ENCODE results near the gene KCND2. TPM values are rescaled to one million over a fixed set of nuclear protein-coding genes. Genes with fewer than 3 reads are reported as not detected.
A peak's percentile ranks its signal among the peaks of the same experiment; 100 is the strongest.

KCND2 gene
- total RNA-seq, 1 donor from 2014 or later = 2.9 TPM

- H3K79me2 ChIP-seq (ENCODE audit: low read depth) = no peaks in the 10 kb centered on the region
- DNase-seq (ENCODE audit: low spot score) = no peak
- H3K4me2 ChIP-seq = no peak overlapping the region
- Mint-ChIP-seq H3K27ac (no peak overlapping the region), H3K4me3 (no peak overlapping the region), H3K4me1 (no peaks in the 10 kb centered on the region), H3K27me3 (ENCODE audit: insufficient read depth, low read depth) (no peaks in the 10 kb centered on the region), H3K9me3 (no peaks in the 10 kb centered on the region), H3K36me3 (no peaks in the 10 kb centered on the region)
- no peaks in the 10 kb centered on the region for H4K20me1 ChIP-seq (ENCODE audit: low read depth)
- no peak overlapping the region for H3K9ac ChIP-seq
- no peaks in the 10 kb centered on the region for H3F3A ChIP-seq (ENCODE audit: low read depth)
- H3K9me3 ChIP-seq (ENCODE audit: low read depth) = no peaks in the 10 kb centered on the region
- H3K27ac ChIP-seq = no peak overlapping the region
- H3K27me3 ChIP-seq = no peaks in the 10 kb centered on the region
- TF ChIP-seq CTCF (IDR thresholded peaks at IDR 0.05) (no peak), EZH2phosphoT487 (IDR thresholded peaks at IDR 0.05) (no peak), EZH2 (IDR thresholded peaks at IDR 0.05) (no peak)
- no peaks in the 10 kb centered on the region for H3K36me3 ChIP-seq
- H3K4me3 ChIP-seq = no peak overlapping the region
- no peak overlapping the region for H2AFZ ChIP-seq (replicated peaks)
- no peaks in the 10 kb centered on the region for H3K4me1 ChIP-seq
These were observed 122.6 kb downstream of the KCND2 start for GRCh38 chr7:120395526-120396019.

- H3K27ac Mint-ChIP-seq = no peak overlapping the region
- no peak overlapping the region for H3K4me3 ChIP-seq
- TF ChIP-seq CTCF (IDR thresholded peaks at IDR 0.05) (no peak), EZH2 (IDR thresholded peaks at IDR 0.05) (no peak), EZH2phosphoT487 (IDR thresholded peaks at IDR 0.05) (no peak)
These were observed 125.5 kb downstream of the KCND2 start for GRCh38 chr7:120398284-120399000.

GRCh38 chr7:120400806-120401455, 128.0 kb downstream of the KCND2 start:
- Histone ChIP-seq H3K27ac (no peak overlapping the region), H3K9me3 (ENCODE audit: low read depth) (no peaks in the 10 kb centered on the region), H2AFZ (replicated peaks) (peak overlapping the region; percentile 77), H3K4me3 (no peak overlapping the region), H3K4me2 (no peak overlapping the region), H4K20me1 (ENCODE audit: low read depth) (no peaks in the 10 kb centered on the region), H3K4me1 (peaks cover 24% of the 10 kb centered on the region), H3K27me3 (no peaks in the 10 kb centered on the region), H3F3A (ENCODE audit: low read depth) (no peaks in the 10 kb centered on the region), H3K36me3 (no peaks in the 10 kb centered on the region), H3K79me2 (ENCODE audit: low read depth) (no peaks in the 10 kb centered on the region), H3K9ac (no peak overlapping the region)
- DNase-seq (ENCODE audit: low spot score) = no peak
- no peaks in the 10 kb centered on the region for H3K36me3 Mint-ChIP-seq
- no peak for TF ChIP-seq CTCF (IDR thresholded peaks at IDR 0.05)
- TF ChIP-seq EZH2 (IDR thresholded peaks at IDR 0.05) = no peak
- TF ChIP-seq EZH2phosphoT487 (IDR thresholded peaks at IDR 0.05) = no peak
- no peaks in the 10 kb centered on the region for H3K9me3 Mint-ChIP-seq
- H3K27me3 Mint-ChIP-seq (ENCODE audit: insufficient read depth, low read depth) = no peaks in the 10 kb centered on the region
- no peak overlapping the region for H3K4me3 Mint-ChIP-seq
- H3K4me1 Mint-ChIP-seq = no peaks in the 10 kb centered on the region
- no peak overlapping the region for H3K27ac Mint-ChIP-seq

More at GRCh38 chr7:120398284-120399000, 125.5 kb downstream of the KCND2 start:
- no peaks in the 10 kb centered on the region for H3K36me3 Mint-ChIP-seq
- Histone ChIP-seq H3K27ac (no peak overlapping the region), H2AFZ (replicated peaks) (no peak overlapping the region), H3F3A (ENCODE audit: low read depth) (no peaks in the 10 kb centered on the region), H3K4me1 (peaks cover 24% of the 10 kb centered on the region), H3K27me3 (no peaks in the 10 kb centered on the region), H3K4me2 (no peak overlapping the region), H3K9ac (no peak overlapping the region), H3K79me2 (ENCODE audit: low read depth) (no peaks in the 10 kb centered on the region), H3K36me3 (no peaks in the 10 kb centered on the region), H3K9me3 (ENCODE audit: low read depth) (no peaks in the 10 kb centered on the region), H4K20me1 (ENCODE audit: low read depth) (no peaks in the 10 kb centered on the region)
- DNase-seq (ENCODE audit: low spot score) = no peak
- H3K27me3 Mint-ChIP-seq (ENCODE audit: insufficient read depth, low read depth) = no peaks in the 10 kb centered on the region
- no peaks in the 10 kb centered on the region for H3K4me1 Mint-ChIP-seq
- H3K9me3 Mint-ChIP-seq = no peaks in the 10 kb centered on the region
- H3K4me3 Mint-ChIP-seq = no peak overlapping the region
